Measurements from ENCODE around the gene CD3G. TPM values are rescaled to one million over a fixed set of nuclear protein-coding genes. Genes with fewer than 3 reads are reported as not detected.

The CD3G gene
- total RNA-seq (2022; extraction: Qiagen RNA extraction): not detected in 5 replicates

DNA sequence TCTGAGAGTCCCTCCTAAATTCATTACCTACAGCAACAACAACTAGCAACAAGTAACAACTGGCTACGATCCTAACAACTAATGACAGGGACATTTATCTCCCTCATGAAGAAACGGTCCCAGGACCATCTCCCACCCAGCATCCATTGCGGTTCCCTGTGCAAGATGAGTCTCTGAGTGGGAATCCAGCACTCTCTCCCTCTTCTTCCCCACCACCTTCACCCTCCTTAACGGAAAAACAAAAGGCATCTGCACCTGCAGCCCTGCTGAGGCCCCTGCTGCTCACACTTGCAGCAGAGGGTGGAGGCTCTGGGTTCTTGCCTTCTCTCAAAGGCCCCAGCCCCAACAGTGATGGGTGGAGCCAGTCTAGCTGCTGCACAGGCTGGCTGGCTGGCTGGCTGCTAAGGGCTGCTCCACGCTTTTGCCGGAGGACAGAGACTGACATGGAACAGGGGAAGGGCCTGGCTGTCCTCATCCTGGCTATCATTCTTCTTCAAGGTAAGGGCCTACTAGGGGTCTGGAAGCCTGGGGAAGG, at the start of gene CD3G:
Gene CD3G, plus strand, starts transcription at position 364 of the 535 bp plus-strand sequence. Its CDS starts 80 bp downstream, at position 444.

DNA sequence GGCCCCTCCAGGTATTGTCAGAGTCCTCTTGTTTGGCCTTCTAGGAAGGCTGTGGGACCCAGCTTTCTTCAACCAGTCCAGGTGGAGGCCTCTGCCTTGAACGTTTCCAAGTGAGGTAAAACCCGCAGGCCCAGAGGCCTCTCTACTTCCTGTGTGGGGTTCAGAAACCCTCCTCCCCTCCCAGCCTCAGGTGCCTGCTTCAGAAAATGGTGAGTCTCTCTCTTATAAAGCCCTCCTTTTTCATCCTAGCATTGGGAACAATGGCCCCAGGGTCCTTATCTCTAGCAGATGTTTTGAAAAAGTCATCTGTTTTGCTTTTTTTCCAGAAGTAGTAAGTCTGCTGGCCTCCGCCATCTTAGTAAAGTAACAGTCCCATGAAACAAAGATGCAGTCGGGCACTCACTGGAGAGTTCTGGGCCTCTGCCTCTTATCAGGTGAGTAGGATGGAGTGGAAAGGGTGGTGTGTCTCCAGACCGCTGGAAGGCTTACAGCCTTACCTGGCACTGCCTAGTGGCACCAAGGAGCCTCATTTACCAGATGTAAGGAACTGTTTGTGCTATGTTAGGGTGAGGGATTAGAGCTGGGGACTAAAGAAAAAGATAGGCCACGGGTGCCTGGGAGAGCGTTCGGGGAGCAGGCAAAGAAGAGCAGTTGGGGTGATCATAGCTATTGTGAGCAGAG, 39.4 kb upstream of the CD3G start, which contains the start of gene CD3E:
Gene CD3E, plus strand, starts transcription at position 163 of the 681 bp plus-strand sequence. Its CDS starts 223 bp downstream, at position 386.

GRCh38 chr11:118342503-118343161, 1.5 kb upstream of the CD3G start, which contains the start of gene CD3D:
TSS of gene CD3D (minus strand) at chr11:118342705. CDS start at chr11:118342607, 98 bp downstream.

DNA sequence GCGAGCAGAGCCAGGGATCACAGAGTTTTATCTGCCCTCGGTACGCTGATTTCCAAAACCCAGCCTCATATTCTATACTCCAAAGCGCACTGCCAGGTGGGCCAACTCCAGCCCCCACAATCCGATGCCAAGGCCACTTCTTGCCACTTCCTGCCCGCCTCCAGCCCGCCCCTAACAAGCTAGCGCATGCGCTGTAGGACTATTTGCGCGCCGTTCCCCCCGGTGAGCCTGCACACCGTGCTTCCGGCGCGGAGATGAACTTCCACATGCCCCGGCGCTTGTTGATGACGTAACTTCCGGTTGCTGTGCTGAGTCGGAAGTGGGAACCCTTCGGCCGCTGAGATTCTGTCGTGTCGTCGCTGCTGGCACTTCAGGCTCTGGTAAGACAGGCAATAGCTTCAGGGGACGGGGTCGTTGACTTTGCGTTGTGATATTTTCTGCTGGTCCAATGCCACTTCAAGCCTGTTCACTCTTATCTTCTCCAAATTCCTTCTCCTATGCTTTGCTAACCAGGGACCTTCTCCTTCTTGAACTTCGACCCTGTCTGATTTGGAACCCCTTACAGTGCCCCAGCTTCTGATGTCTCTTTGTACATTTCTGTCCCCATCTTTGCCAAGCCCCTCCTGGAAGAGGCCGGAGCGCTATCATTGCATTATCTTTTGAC, 15.3 kb downstream of the CD3G start, which contains the start of gene UBE4A:
Gene UBE4A, plus strand, starts transcription at position 306 of the 664 bp plus-strand sequence. CDS start 5,481 bp downstream, outside the sequence.

GRCh38 chr11:118401151-118401879, 57.2 kb downstream of the CD3G start, which contains the start of gene ATP5MG:
TSS of gene ATP5MG (plus strand) at chr11:118401606. CDS start at chr11:118401666, 60 bp downstream.

Other genes starting within 250 kb of the CD3G start
- 0.06 to 0.21 TPM (median 0.07 TPM) in 4 of 5 replicates, not detected in the other for gene SCN4B, start 191.5 kb upstream of the CD3G start, total RNA-seq (2022; extraction: Qiagen RNA extraction)
- gene SCN2B, start 167.7 kb upstream of the CD3G start, total RNA-seq (2022; extraction: Qiagen RNA extraction): not detected in 5 replicates
- gene JAML, start 119.3 kb upstream of the CD3G start, total RNA-seq (2022; extraction: Qiagen RNA extraction): not detected in 5 replicates
- gene MPZL3, start 92.0 kb upstream of the CD3G start, total RNA-seq (2022; extraction: Qiagen RNA extraction): 0.26 to 0.48 TPM (median 0.36 TPM) in 5 replicates
- 0.03 to 0.15 TPM (median 0.08 TPM) in 4 of 5 replicates, not detected in the other for gene MPZL2, start 80.0 kb upstream of the CD3G start, total RNA-seq (2022; extraction: Qiagen RNA extraction)
- gene CD3E, start 39.6 kb upstream of the CD3G start, total RNA-seq (2022; extraction: Qiagen RNA extraction): not detected in 5 replicates
- not detected in 5 replicates for gene CD3D, start 1.6 kb upstream of the CD3G start, total RNA-seq (2022; extraction: Qiagen RNA extraction)
- gene UBE4A, start 15.3 kb downstream of the CD3G start, total RNA-seq (2022; extraction: Qiagen RNA extraction): 8.5 to 12.5 TPM (median 9.1 TPM) in 5 replicates
- 119 to 208 TPM (median 188 TPM) in 5 replicates for gene ATP5MG, start 57.3 kb downstream of the CD3G start, total RNA-seq (2022; extraction: Qiagen RNA extraction)
- gene KMT2A, start 92.1 kb downstream of the CD3G start, total RNA-seq (2022; extraction: Qiagen RNA extraction): 9.3 to 19.5 TPM (median 12.7 TPM) in 5 replicates
- not detected in 5 replicates for gene TTC36, start 183.1 kb downstream of the CD3G start, total RNA-seq (2022; extraction: Qiagen RNA extraction)
- 0.26 to 0.68 TPM (median 0.40 TPM) in 5 replicates for gene TMEM25, start 186.8 kb downstream of the CD3G start, total RNA-seq (2022; extraction: Qiagen RNA extraction)
- 14.7 to 19.0 TPM (median 16.6 TPM) in 5 replicates for gene IFT46, start 221.6 kb downstream of the CD3G start, total RNA-seq (2022; extraction: Qiagen RNA extraction)
- gene ARCN1, start 228.1 kb downstream of the CD3G start, total RNA-seq (2022; extraction: Qiagen RNA extraction): 82.7 to 107 TPM (median 89.9 TPM) in 5 replicates

Measured in A549 treated with Hydrocortisone at 1 μM for 4 hours (cell line).